Suprapubic skin (tissue), 4 donors: ENCODE measurements around the gene HMCN1. TPM values are rescaled to one million over a fixed set of nuclear protein-coding genes. Genes with fewer than 3 reads are reported as not detected.

Experiments
- DNase-seq, 2 donors: peaks; one replicate each; pipeline ENCODE4 v3.0.0-alpha.2; 2019; ENCODE audit warnings: low spot score in 2 of 2
- H3K27ac ChIP-seq: fragments of 200-600 bp; sonication (generic); one replicate; pipeline ENCODE4 v1.5.1; 2019
- H3K27me3 ChIP-seq: fragments of 200-600 bp; sonication (generic); one replicate; pipeline ENCODE4 v1.5.1; 2019
- H3K36me3 ChIP-seq: fragments of 200-600 bp; sonication (generic); one replicate; pipeline ENCODE4 v1.5.1; 2019
- H3K4me1 ChIP-seq: fragments of 200-600 bp; sonication (generic); one replicate; pipeline ENCODE4 v1.5.1; 2019
- H3K4me3 ChIP-seq: fragments of 200-600 bp; sonication (generic); one replicate; pipeline ENCODE4 v1.5.1; 2019; ENCODE audit warnings: mild to moderate bottlenecking
- H3K9me3 ChIP-seq: fragments of 200-600 bp; sonication (generic); one replicate; pipeline ENCODE4 v1.5.1; 2019
- EP300 ChIP-seq: sonication (generic); formaldehyde crosslinking; IDR thresholded peaks from one replicate; pipeline ENCODE4 v1.6.1; 2017; ENCODE audit warnings: antibody characterized with exemption
- POLR2A ChIP-seq, 2 donors: fragments of 450-650 bp; IDR thresholded peaks; one replicate each; pipeline ENCODE4 v1.6.1; 2017; ENCODE audit warnings: antibody characterized with exemption in 2 of 2, mild to moderate bottlenecking in 2 of 2, moderate library complexity in 2 of 2
- POLR2AphosphoS5 ChIP-seq, 3 donors: sonication (generic); formaldehyde crosslinking; IDR thresholded peaks; one replicate each; pipeline ENCODE4 v1.6.1; 2017; ENCODE audit warnings: antibody characterized with exemption in 3 of 3
- WGBS: methylation state at CpG from one replicate; pipeline ENCODE4 v1.1.5; 2018; 5-methylcytosine and 5-hydroxymethylcytosine counted together
- total RNA-seq, 4 donors: library from RNA; depleted of rRNA; stranded (reverse); fragments of >200 nt; gene quantifications; one replicate each; pipeline ENCODE4 v1.1.0, GENCODE V29; 2016
- TF ChIP-seq, protein P1 (sequence below), 2 donors: fragments of 200-600 bp in 1 of 2; fragments of 450-650 bp in 1 of 2; sonication (generic) in 1 of 2; IDR thresholded peaks; one replicate each; pipeline ENCODE4 v1.5.1; 2016 to 2019; ENCODE audit warnings: antibody characterized with exemption in 2 of 2, mild to moderate bottlenecking in 1 of 2, moderate library complexity in 1 of 2

Gene HMCN1
- total RNA-seq, 4 donors from 2014 or later: 2.2 to 5.6 (median 3.7) TPM

DNA sequence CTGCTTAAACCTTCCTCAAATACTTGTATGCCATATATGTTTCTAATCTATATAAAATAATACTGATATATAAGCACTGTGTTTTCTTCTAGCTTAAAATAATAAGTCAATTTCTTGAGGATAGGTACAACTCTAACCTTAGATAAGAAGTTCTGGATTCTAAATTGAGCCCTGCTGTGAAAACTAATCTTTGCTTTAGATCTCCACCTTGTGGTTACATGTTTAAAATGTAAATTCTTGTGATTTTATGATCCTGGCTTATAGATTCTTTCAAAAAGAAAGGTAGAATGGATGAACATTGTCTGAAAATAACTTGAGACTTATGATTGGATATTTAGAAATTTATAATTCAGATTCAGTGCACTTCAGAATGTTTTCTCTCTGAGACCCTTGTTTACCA lies 38.9 kb upstream of the HMCN1 start:
- no peak for DNase-seq
- no peak for TF ChIP-seq POLR2AphosphoS5 (IDR thresholded peaks at IDR 0.05)
- TF ChIP-seq, protein P1, sequence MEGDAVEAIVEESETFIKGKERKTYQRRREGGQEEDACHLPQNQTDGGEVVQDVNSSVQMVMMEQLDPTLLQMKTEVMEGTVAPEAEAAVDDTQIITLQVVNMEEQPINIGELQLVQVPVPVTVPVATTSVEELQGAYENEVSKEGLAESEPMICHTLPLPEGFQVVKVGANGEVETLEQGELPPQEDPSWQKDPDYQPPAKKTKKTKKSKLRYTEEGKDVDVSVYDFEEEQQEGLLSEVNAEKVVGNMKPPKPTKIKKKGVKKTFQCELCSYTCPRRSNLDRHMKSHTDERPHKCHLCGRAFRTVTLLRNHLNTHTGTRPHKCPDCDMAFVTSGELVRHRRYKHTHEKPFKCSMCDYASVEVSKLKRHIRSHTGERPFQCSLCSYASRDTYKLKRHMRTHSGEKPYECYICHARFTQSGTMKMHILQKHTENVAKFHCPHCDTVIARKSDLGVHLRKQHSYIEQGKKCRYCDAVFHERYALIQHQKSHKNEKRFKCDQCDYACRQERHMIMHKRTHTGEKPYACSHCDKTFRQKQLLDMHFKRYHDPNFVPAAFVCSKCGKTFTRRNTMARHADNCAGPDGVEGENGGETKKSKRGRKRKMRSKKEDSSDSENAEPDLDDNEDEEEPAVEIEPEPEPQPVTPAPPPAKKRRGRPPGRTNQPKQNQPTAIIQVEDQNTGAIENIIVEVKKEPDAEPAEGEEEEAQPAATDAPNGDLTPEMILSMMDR (IDR thresholded peaks at IDR 0.05): no peak
- TF ChIP-seq POLR2A (IDR thresholded peaks at IDR 0.05): no peak
- Histone ChIP-seq H3K4me1 (peaks cover 6% of the 10 kb centered on the region), H3K36me3 (no peaks in the 10 kb centered on the region), H3K27ac (no peak overlapping the region), H3K4me3 (no peak overlapping the region), H3K27me3 (no peaks in the 10 kb centered on the region), H3K9me3 (no peaks in the 10 kb centered on the region)

DNA sequence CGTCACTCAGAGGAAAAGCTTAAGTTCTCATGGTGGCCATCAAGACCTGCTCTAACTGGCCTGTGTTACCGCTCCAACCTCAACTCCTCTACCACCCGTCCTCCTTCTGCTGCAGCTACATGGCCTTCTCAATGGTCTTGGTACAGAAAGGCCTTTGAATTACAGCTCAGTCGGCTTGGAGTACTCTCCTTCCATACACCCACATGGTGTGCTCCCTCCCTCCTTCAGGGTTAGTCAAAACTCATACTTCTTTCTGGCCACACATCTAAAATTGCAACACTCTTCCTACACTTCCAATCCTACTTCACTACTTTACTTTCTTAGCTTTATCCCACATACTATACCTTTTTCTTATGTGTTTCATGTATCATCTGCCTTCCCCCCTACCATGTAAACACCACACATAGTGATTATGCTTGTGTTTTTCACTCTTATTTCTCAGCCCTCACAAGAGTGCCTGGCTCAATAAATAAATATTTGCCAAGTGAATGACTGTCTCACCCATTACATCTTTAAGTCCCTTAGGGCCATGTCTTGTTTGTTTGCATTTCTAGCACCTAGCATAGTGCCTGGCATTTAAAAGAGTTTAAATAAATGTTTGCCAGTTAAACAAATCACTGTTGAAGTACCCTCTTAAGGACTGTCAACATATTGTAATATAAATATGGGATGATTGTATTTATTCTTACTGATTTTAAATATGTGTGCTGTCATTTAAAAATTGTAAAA lies 37.6 kb upstream of the HMCN1 start:
- no peak overlapping the region for H3K27ac ChIP-seq
- TF ChIP-seq POLR2AphosphoS5 (IDR thresholded peaks at IDR 0.05) (no peak), POLR2A (IDR thresholded peaks at IDR 0.05) (no peak), EP300 (no peak)
- TF ChIP-seq, protein P1 (IDR thresholded peaks at IDR 0.05): no peak
- H3K4me1 ChIP-seq: peaks cover 6% of the 10 kb centered on the region
- WGBS: 88% methylated on average over 4 of the region's 4 CpGs
- H3K27me3 ChIP-seq: no peaks in the 10 kb centered on the region
- H3K4me3 ChIP-seq: no peak overlapping the region
- no peaks in the 10 kb centered on the region for H3K36me3 ChIP-seq
- no peak for DNase-seq
- no peaks in the 10 kb centered on the region for H3K9me3 ChIP-seq

DNA sequence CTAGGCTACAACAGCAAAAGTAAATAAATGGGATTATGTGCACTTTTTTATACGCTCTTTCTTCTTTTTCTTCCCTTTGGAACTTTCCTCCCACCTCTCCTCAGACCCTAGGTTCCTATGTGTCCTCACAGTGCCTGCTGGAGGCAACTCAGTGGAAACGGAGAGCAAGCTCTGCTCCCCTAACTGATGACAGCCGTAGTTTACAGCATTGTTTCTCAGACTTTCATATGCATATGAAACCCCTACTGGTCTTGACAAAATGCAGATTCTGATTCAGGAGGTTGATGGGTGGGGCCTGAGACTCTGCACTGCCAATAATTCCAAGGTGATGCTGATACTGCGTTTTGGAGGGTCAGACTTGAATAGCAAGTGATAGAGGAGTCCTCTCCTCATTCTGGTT lies 34.3 kb upstream of the HMCN1 start:
- Histone ChIP-seq H3K27me3 (no peaks in the 10 kb centered on the region), H3K36me3 (no peaks in the 10 kb centered on the region), H3K27ac (no peak overlapping the region), H3K9me3 (no peaks in the 10 kb centered on the region), H3K4me1 (no peaks in the 10 kb centered on the region), H3K4me3 (no peak overlapping the region)
- DNase-seq: no peak
- no peak for TF ChIP-seq EP300
- TF ChIP-seq POLR2A (IDR thresholded peaks at IDR 0.05): no peak
- no peak for TF ChIP-seq POLR2AphosphoS5 (IDR thresholded peaks at IDR 0.05)
- TF ChIP-seq, protein P1 (IDR thresholded peaks at IDR 0.05): no peak
- WGBS: 77% methylated on average over 4 of the region's 4 CpGs

DNA sequence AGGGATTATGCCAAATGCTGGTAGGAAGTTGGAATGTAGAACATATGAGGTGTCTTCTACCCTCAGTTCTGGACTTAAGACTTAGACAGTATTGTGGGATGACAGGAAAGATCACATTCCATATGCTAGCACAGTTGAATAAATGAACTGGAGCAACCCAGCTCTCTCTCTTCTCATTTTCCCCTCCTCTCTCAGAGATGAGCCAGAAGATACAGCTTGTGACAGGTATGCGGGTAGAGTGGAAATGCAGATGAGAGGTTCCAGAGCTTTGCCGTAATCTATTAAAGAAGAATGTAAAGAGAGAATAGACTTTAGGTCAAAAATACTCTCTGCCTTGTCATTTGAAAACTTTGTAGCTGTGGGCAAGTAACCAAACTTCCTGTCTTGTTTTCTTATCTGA lies 32.5 kb upstream of the HMCN1 start:
- no peak overlapping the region for H3K4me3 ChIP-seq
- TF ChIP-seq POLR2A (IDR thresholded peaks at IDR 0.05) (no peak), POLR2AphosphoS5 (IDR thresholded peaks at IDR 0.05) (no peak), EP300 (no peak)
- H3K27me3 ChIP-seq: no peaks in the 10 kb centered on the region
- no peaks in the 10 kb centered on the region for H3K9me3 ChIP-seq
- DNase-seq: no peak
- no peak overlapping the region for H3K27ac ChIP-seq
- WGBS: 49% methylated on average over 2 of the region's 2 CpGs
- H3K4me1 ChIP-seq: no peaks in the 10 kb centered on the region
- no peaks in the 10 kb centered on the region for H3K36me3 ChIP-seq

DNA sequence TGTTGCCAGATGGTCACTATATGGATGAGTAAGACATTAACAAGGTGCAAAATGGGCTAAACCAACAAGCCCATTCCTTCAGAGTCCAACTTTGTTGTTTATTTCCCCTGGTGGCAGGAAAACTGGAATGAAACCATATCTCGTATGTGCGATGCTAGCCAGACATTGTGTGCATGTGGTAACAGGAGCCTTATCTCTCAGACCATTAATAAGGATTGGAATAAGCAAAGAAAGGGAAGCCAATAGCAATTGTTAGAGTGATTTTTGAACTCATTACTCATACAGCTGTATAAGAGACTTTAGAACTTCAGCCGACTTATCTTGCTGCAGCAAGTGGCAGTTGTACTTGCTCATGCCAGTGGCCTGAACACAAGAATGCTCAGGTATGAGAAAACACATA lies 30.0 kb upstream of the HMCN1 start:
- Histone ChIP-seq H3K27ac (no peak overlapping the region), H3K9me3 (no peaks in the 10 kb centered on the region), H3K27me3 (no peaks in the 10 kb centered on the region), H3K4me3 (no peak overlapping the region), H3K36me3 (no peaks in the 10 kb centered on the region), H3K4me1 (no peaks in the 10 kb centered on the region)
- 78% methylated on average over 3 of the region's 3 CpGs for WGBS
- no peak for DNase-seq
- TF ChIP-seq POLR2AphosphoS5 (IDR thresholded peaks at IDR 0.05) (no peak), POLR2A (IDR thresholded peaks at IDR 0.05) (no peak), EP300 (no peak)
- TF ChIP-seq, protein P1 (IDR thresholded peaks at IDR 0.05): no peak

DNA sequence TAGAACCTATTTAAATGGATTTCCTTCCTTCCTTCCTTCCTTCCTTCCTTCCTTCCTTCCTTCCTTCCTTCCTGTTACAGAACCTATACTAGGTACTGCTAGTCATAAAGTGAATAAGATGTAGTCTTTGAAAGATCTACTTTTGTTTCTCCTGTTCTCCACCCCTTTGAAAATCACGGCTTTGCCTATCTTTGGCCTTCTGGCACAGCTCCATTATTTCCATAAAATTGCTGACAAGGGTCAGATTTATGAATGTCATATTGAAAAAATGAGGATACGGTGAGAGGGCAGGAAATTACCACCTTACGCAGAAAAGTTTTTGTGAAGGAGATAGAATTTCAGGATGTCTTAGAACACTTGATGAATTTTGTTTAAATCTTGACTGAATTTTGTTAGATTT lies 18.1 kb upstream of the HMCN1 start:
- peaks cover 19% of the 10 kb centered on the region for H3K4me1 ChIP-seq
- 76% methylated on average over 3 of the region's 3 CpGs for WGBS
- no peaks in the 10 kb centered on the region for H3K9me3 ChIP-seq
- H3K27ac ChIP-seq: no peak overlapping the region
- DNase-seq: no peak
- H3K4me3 ChIP-seq: no peak overlapping the region
- TF ChIP-seq POLR2AphosphoS5 (IDR thresholded peaks at IDR 0.05): no peak
- no peak for TF ChIP-seq POLR2A (IDR thresholded peaks at IDR 0.05)
- no peak for TF ChIP-seq EP300
- TF ChIP-seq, protein P1 (IDR thresholded peaks at IDR 0.05): no peak
- no peaks in the 10 kb centered on the region for H3K27me3 ChIP-seq
- H3K36me3 ChIP-seq: no peaks in the 10 kb centered on the region
